AG04449 (cell line): ENCODE measurements around the gene CYP27C1.

Experiments
- CTCF ChIA-PET: fragments of 350-600 bp; formaldehyde crosslinking; extraction: SDS; loops from one replicate; lab custom pipeline; 2021; ENCODE audit warnings: antibody characterized with exemption; lab: Yijun Ruan, JAX
- POLR2A ChIA-PET: fragments of 400-600, 350-600 bp; formaldehyde crosslinking; extraction: SDS; loops from one replicate; lab custom pipeline; 2020; ENCODE audit warnings: antibody characterized with exemption, inconsistent platforms; lab: Yijun Ruan, JAX
- DNase-seq: peaks from one replicate; pipeline ENCODE4 v3.0.0-alpha.2; 2010; ENCODE audit warnings: low read depth, low spot score
- H3K4me3 ChIP-seq: 2 replicates; pipeline ENCODE4 v1.5.1; 2011; ENCODE audit warnings: low read depth, mild to moderate bottlenecking, control low read depth, low read length
- TF ChIP-seq, protein P1 (sequence below): IDR thresholded peaks from one replicate; pipeline ENCODE4 v1.5.1; 2011; ENCODE audit warnings: mild to moderate bottlenecking, moderate library complexity, low read length, control low read depth, inconsistent platforms; ENCODE audit not compliant: insufficient read depth; ENCODE audit errors: missing control alignments

Gene CYP27C1

GRCh38 chr2:127175751-127176354, 44.2 kb downstream of the CYP27C1 start:
- no peak overlapping the region for H3K4me3 ChIP-seq
- CTCF ChIA-PET: interaction anchor here (1.1 to 5.8 kb wide), 16 partner anchors 9 to 434 kb away, joined by 3 to 39 read pairs (median 6); no protein-coding TSS in a partner anchor
- DNase-seq: no peak
- POLR2A ChIA-PET: interaction anchor here (1.0 to 1.1 kb wide), 2 partner anchors 22 to 70 kb away, joined by 5 read pairs; partner anchors contain the start of gene BIN1
- TF ChIP-seq, protein P1, sequence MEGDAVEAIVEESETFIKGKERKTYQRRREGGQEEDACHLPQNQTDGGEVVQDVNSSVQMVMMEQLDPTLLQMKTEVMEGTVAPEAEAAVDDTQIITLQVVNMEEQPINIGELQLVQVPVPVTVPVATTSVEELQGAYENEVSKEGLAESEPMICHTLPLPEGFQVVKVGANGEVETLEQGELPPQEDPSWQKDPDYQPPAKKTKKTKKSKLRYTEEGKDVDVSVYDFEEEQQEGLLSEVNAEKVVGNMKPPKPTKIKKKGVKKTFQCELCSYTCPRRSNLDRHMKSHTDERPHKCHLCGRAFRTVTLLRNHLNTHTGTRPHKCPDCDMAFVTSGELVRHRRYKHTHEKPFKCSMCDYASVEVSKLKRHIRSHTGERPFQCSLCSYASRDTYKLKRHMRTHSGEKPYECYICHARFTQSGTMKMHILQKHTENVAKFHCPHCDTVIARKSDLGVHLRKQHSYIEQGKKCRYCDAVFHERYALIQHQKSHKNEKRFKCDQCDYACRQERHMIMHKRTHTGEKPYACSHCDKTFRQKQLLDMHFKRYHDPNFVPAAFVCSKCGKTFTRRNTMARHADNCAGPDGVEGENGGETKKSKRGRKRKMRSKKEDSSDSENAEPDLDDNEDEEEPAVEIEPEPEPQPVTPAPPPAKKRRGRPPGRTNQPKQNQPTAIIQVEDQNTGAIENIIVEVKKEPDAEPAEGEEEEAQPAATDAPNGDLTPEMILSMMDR: no peak

- ChIA-PET CTCF (interaction anchor here (0.7 to 5.8 kb wide), 20 partner anchors 8 to 125 kb away, joined by 3 to 39 read pairs (median 6); no protein-coding TSS in a partner anchor), POLR2A (no interaction called here)
- H3K4me3 ChIP-seq: no peak overlapping the region
- TF ChIP-seq, protein P1: no peak
- no peak for DNase-seq
These were observed 44.9 kb downstream of the CYP27C1 start for GRCh38 chr2:127175041-127175721.

DNA sequence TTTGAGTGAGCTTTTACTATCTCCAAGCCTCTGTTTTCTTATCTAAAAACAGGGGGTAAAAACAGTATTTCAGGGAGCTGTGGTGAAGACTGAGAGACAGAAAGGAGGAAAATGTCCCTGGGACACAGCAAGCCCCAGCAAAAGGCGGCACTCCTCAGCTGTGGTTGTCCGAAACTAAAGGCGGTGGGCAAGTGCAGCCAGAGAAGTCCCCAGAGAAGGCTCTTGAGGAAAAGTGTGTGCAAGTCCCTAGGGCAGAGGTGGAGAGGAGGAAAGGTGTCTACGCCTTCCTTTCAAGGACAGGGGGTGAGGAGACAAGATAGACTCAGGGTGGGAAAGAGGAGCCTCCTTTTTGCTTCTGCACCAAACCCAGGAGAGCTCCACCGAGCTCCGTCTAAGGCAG, 45.5 kb downstream of the CYP27C1 start:
- no peak overlapping the region for H3K4me3 ChIP-seq
- ChIA-PET POLR2A (no interaction called here), CTCF (interaction anchor here (0.7 to 5.8 kb wide), 17 partner anchors 12 to 125 kb away, joined by 3 to 39 read pairs (median 5); no protein-coding TSS in a partner anchor)
- TF ChIP-seq, protein P1: no peak
- DNase-seq: no peak

- TF ChIP-seq, protein P1: peak; percentile 60
- POLR2A ChIA-PET: no interaction called here
- DNase-seq: no peak
- CTCF ChIA-PET: interaction anchor here (0.6 to 5.8 kb wide), 22 partner anchors 8 to 124 kb away, joined by 3 to 39 read pairs (median 4); no protein-coding TSS in a partner anchor
- no peak overlapping the region for H3K4me3 ChIP-seq
These were observed 46.0 kb downstream of the CYP27C1 start for GRCh38 chr2:127174136-127174535.

DNA sequence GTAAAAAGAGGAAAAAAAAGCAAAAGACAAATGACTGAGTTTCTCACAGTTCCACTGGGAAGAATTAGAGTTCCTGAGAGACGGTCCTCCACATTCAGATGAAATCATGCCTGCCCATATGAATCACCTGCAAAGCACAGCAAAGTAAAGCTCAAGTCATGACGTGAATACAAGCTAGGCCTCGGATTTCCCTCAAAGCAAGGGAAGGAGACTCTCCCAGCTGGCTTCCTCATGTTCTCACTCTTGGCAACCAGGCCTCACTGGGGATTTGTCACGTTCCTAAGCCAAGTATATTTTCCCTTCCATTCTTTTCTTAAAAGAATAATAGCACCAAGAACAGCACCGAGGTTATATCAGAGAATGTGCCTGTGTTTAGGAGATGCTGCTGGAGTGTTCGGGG, 47.0 kb downstream of the CYP27C1 start:
- no peak overlapping the region for H3K4me3 ChIP-seq
- peak; percentile 95 for DNase-seq
- POLR2A ChIA-PET: interaction anchor here (1.0 kb wide), 2 partner anchors 11 to 46 kb away, joined by 3 to 4 read pairs; no protein-coding TSS in a partner anchor
- CTCF ChIA-PET: interaction anchor here (0.8 to 5.8 kb wide), 13 partner anchors 11 to 123 kb away, joined by 3 to 39 read pairs (median 4); no protein-coding TSS in a partner anchor
- TF ChIP-seq, protein P1: no peak

GRCh38 chr2:127172306-127172705, 47.8 kb downstream of the CYP27C1 start:
- CTCF ChIA-PET: interaction anchor here (0.7 to 5.8 kb wide), 9 partner anchors 10 to 172 kb away, joined by 3 to 39 read pairs (median 4); no protein-coding TSS in a partner anchor
- no peak overlapping the region for H3K4me3 ChIP-seq
- DNase-seq: no peak
- POLR2A ChIA-PET: no interaction called here
- TF ChIP-seq, protein P1: no peak
